ENCODE results near the gene TMEM131.

- TF ChIP-seq, protein P1, sequence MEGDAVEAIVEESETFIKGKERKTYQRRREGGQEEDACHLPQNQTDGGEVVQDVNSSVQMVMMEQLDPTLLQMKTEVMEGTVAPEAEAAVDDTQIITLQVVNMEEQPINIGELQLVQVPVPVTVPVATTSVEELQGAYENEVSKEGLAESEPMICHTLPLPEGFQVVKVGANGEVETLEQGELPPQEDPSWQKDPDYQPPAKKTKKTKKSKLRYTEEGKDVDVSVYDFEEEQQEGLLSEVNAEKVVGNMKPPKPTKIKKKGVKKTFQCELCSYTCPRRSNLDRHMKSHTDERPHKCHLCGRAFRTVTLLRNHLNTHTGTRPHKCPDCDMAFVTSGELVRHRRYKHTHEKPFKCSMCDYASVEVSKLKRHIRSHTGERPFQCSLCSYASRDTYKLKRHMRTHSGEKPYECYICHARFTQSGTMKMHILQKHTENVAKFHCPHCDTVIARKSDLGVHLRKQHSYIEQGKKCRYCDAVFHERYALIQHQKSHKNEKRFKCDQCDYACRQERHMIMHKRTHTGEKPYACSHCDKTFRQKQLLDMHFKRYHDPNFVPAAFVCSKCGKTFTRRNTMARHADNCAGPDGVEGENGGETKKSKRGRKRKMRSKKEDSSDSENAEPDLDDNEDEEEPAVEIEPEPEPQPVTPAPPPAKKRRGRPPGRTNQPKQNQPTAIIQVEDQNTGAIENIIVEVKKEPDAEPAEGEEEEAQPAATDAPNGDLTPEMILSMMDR (conservative IDR thresholded peaks at IDR 0.05; ENCODE audit: low read depth in 2 of 2) = peak; percentile 24 to 44; a peak in 2 of 4 replicates
- TF ChIP-seq EZH2 (IDR thresholded peaks at IDR 0.05; ENCODE audit: low read depth, unreplicated experiment) = no peak
- no peak for TF ChIP-seq EZH2phosphoT487 (IDR thresholded peaks at IDR 0.05; ENCODE audit: unreplicated experiment)
- no peak for TF ChIP-seq POLR2AphosphoS5 (IDR thresholded peaks at IDR 0.05; ENCODE audit: low read depth)
Measured at GRCh38 chr2:97858442-97858841, 137.3 kb downstream of the TMEM131 start.
